NCI-H1105 treated with DMSO at 0.1 percent for 48 hours (cell line): ENCODE results near the gene RPS6KA2.

Experiments
- DNase-seq: peaks from one replicate; lab custom pipeline; 2025; lab: John Stamatoyannopoulos, UW

Gene RPS6KA2

DNA sequence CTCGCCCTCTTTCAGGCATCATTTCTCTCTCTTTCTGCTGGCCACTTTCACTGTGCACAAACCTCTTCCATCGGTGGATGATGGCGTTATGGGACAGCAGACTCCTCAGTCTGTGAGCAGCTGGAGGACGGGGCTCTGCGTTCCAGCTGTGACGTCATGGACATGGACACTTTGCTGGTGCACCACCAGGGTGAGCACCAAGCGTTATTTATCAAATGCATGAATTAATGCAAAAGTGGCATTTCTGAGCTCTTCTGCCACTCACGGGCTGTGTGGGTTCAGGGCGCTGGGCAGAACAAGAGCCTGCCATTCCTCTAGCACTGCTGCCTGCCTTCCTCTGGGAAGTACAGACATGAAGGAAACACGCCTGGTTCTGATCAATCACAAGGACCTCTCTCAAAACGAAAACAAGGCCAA lies 161.4 kb downstream of the RPS6KA2 start:
- DNase-seq = no peak

DNA sequence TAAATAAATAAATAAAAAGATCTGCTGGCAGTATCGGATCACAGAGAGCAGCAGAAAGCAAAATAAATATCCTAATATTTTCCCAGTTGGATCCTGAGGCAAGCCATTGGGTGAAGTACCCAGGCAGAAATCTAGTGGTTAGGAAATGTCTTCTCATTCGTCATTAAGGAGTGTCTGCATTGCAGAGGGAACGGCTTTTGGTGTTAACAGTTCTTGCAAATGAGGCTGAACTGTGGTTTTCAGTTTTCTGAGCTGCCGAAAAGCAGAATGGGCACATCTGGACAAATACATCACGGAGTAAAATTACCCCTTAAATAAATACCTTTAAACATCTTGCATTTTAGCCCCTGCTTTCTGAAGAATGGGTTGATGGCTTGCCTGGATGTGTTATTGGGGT lies 162.1 kb downstream of the RPS6KA2 start:
- no peak for DNase-seq

- no peak for DNase-seq
Observed at GRCh38 chr6:166464068-166465002, 162.7 kb downstream of the RPS6KA2 start.

GRCh38 chr6:166463359-166464067 lies 163.5 kb downstream of the RPS6KA2 start:
- DNase-seq = no peak

DNA sequence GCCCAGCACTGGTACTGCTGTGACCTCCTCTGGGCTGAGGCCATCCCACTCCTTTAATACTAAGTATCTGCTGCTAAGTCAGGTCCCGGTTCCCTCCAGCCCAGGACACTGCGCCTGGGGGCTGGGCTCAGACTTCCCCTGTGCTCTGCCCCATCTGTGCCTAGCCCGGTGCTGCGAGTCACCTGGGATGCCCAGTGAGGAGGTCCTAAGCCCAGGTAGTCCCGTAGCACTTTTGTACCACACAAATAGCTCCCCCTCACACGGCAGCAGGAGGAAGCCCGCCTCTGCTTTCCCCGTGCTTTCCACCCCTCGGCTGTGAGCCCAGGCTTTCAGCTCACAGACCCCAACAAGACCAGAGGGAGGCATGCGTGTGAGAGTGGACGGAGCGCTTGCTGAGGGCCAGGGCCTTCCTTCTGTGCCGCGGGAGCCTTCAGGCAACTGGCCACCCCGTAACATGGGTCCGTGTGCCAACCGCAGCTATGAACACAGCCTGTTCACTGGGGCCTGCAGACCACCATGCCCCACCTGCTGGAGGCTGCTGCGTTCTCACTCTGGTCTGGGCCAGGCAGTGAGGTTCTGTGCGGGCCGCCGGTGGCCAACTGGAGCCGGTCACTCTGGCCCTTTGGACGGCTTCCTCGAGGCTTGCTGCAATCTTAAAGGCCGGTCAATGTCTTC lies 164.5 kb downstream of the RPS6KA2 start:
- no peak for DNase-seq

DNA sequence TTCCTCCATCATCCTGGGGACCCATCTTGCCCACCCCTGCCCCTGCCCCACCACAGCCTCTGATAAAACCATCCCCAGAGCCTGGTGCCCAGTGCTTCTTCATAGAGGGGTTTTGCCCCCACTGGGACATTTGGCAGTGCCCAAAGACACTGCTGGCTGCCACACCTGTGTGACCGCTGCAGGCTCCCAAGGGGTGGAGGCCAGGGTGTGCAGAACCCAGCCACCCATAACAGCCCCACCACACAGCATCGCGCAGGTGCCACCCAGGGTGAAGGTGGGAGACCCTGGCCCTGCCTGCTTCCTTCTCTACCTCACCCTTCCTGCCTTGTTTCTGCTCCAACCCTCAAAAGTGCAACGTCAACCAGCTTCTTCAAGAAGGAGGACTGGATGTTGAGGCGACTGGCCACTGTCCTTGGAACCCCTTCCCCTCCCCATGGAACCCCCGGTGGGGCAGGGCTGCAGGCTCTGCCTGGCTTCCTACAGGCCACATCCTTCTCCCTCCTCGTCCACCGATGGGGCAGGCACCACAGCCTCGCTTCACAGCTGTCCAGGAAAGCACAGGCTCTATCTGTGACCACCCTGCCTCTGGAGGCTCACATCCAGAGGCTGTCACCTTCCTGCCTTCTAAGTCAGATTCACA lies 165.1 kb downstream of the RPS6KA2 start:
- no peak for DNase-seq

- no peak for DNase-seq
Observed at GRCh38 chr6:166460473-166461437, 166.3 kb downstream of the RPS6KA2 start.

- no peak for DNase-seq
Observed at GRCh38 chr6:166459906-166460305, 167.1 kb downstream of the RPS6KA2 start.

DNA sequence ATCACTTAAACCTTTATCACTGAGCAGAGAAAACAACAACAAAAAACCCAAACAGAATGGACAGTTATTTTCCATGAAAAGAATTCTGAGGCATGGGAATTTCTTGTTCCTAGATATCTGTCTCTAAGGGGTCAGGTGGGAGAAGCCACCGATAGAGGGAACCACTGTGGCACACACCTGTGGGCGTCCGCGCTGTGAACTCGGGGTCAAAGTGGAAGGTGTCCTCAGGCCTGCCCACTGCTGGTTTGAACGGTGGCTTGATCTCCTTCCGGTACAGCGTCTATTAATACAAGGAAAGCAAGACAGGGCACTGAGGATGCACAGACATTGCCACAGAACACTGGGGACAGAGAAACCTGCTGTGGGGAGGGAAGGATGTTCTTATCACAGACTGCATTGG lies 167.8 kb downstream of the RPS6KA2 start:
- no peak for DNase-seq

GRCh38 chr6:166456395-166457156 lies 170.5 kb downstream of the RPS6KA2 start:
- no peak for DNase-seq

DNA sequence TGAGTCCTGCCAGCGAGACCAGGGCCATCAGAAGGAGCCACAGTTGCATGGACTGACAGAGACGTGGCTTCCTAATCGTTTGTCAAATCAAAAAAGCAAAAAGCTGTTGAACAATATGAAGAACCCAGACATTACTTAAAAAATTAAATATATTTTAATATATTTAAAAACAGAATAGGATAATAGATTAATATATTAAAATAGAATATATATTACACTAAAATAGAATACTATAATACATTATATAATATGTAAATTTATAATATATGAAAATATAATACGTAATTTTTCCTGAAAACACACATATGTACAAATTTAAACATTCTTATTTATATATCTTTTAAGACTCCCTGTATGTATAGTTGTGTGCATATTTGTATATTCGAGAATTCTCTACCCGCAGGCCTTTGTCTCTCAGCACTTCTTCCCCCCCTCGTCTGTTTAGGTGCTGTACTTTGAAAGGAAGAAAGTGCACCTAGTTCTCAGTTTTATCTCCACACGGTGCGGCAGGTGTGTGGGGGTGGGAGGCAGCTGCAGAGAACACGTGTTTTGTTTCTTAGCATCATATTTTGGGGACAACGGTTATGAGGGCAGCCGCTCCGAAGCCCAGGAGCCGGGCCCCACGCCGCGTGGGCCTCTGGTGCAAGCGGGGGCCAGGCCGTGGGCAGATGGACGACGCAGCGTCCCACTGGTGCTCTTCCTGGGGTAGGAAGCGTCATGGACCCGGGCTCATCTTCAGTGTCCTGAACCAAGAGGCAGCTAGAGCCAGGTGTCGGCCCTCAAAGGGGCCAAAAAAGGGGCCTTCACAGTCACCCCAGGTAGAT lies 172.1 kb downstream of the RPS6KA2 start:
- no peak for DNase-seq

DNA sequence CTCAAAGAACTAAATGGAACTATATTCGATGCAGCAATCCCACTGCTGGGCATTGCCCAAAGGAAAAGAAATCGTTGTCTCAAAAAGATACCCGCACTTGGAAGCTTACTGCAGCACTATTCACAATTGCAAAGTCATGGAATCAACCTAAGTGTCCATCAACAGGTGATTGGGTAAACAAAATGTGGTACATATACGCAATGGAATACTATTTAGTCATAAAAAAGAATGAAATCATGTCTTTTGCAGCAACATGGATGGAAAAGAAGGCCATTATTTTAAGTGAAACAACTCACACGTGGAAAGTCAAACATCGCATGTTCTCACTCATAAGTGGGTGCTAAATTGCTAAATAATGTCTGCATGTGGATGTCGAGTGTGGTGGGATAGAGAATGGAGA lies 173.4 kb downstream of the RPS6KA2 start:
- DNase-seq = no peak

DNA sequence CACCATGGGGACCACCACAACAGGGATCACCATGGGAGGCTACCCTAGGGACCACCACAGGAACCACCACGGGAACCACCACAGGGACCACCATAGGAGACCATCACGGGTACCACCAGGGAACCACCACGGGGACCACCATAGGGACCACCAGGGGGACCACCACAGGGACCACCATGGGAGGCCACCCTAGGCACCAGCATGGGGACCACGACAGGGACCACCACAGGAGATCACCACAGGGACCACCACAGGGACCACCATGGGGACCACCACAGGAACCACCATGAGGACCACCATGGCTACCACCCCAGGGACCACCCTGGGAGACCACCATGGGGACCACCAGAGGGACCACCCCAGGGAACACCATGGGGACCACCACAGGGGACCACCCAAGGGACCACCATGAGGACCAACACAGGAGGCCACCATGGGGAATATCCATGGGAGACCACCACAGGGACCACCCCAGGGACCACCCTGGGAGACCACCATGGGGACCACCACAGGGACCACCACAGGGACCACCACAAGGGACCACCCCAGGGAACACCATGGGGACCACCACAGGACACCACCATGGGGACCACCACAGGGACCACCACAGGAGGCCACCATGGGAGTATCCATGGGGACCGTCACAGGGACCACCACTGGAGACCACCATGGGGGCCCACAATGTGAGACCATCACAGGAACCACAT lies 176.7 kb downstream of the RPS6KA2 start:
- DNase-seq = no peak

DNA sequence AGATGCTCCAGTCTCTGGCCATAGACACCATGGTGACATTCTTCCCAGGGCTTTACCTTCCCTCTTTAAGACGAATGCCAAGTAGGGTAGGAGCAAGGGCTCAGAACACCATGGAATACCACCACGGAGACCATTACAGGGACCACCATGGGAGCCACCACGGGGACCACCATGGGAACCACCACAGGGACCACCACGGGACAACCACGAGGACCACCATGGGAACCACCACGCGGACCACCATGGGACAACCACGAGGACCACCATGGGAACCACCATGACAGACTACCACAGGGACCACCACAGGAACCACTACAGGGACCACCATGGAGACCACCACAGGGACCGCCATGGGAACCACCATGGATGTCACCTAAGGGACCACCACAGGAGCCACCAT lies 177.4 kb downstream of the RPS6KA2 start:
- DNase-seq = no peak

- DNase-seq = no peak
Observed at GRCh38 chr6:166449036-166449435, 178.0 kb downstream of the RPS6KA2 start.

DNA sequence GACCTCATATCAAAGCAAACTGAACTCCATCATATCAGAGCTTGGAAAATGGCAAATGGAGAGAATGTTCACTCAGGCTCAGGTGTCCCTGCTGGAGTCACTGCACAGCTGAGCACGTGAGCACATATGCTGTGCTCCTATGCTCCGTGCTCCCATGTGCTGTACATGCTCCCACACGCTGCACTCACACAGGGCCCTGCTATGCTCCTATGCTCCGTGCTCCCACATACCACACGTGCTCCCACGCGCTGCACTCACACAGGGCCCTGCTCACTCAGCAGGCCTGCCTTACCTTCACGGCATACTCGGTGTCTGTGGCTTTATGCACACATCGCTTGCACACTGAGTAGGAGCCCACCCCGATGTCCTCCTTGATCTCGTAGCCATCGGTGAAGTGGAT lies 178.6 kb downstream of the RPS6KA2 start:
- no peak for DNase-seq

DNA sequence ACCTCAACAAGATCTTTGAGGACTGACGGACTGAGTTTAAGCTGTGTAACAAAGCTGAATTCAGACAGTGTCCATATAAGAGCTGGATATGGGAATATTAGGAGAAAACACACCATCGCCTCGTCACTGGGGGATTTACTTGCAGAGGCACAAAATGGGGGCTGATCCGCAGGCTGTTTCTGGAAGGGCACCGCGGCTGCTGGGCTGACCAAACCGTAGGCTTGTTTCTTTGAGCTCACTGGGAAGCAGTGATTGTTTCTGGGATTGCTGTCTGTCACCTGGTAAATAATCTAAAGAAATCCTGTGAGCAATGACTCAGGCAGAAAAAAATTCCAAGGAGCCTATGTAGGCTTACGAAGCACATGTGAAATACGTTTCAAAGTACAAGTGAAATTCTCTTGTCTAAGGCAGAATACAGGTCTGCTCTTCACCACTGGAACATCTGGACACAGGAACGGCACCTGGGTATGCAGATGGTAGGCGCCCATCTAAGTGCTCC lies 180.4 kb downstream of the RPS6KA2 start:
- no peak for DNase-seq

DNA sequence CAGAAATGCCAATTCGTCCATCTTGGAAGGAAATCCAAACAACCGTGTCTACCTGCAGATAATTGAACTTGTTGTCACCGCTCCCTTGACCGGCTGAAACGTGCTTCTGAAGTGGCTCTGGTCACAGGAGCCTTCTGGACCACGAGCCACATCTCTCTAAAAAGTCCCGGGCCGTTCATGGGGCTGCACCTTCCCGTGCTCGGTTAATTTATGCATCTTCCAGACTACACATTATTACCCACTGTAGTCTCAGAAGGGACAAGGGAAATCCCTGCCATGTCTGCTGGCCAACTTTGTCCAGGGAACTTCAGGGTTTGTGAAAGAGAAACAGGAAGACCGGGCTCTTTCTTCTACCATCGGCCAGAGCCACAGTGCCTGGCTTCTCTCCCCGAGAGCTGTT lies 180.9 kb downstream of the RPS6KA2 start:
- no peak for DNase-seq

- no peak for DNase-seq
Observed at GRCh38 chr6:166444446-166444845, 182.6 kb downstream of the RPS6KA2 start.
